Activated effector memory CD4-positive, alpha-beta T cell treated with anti-CD3 and anti-CD28 coated beads, Interleukin-2, amount 50 U/mL, for 16 hours (primary cell): ENCODE measurements around the gene EDEM1.

ENCODE experiments used
- DNase-seq: peaks from one replicate; pipeline ENCODE4 v3.0.0-alpha.2; 2020

The EDEM1 gene

DNA sequence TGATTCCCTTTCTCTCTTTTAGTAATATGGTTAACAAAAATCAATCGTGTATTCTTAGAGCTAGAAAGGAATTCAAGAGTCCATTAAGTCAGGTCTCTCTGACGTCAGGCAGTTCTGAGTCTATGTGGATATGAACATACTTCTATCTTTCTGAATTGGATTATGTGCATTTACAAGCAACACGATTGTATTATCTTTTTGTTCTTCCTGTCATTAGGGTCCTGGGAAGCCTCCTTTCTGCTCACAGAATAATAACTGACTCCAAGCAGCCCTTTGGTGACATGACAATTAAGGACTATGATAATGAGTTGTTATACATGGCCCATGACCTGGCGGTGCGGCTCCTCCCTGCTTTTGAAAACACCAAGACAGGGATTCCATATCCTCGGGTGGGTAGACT is 14.0 kb downstream of the EDEM1 start:
- no peak for DNase-seq

- DNase-seq = no peak
These were observed 14.7 kb downstream of the EDEM1 start for GRCh38 chr3:5202222-5202621.

DNA sequence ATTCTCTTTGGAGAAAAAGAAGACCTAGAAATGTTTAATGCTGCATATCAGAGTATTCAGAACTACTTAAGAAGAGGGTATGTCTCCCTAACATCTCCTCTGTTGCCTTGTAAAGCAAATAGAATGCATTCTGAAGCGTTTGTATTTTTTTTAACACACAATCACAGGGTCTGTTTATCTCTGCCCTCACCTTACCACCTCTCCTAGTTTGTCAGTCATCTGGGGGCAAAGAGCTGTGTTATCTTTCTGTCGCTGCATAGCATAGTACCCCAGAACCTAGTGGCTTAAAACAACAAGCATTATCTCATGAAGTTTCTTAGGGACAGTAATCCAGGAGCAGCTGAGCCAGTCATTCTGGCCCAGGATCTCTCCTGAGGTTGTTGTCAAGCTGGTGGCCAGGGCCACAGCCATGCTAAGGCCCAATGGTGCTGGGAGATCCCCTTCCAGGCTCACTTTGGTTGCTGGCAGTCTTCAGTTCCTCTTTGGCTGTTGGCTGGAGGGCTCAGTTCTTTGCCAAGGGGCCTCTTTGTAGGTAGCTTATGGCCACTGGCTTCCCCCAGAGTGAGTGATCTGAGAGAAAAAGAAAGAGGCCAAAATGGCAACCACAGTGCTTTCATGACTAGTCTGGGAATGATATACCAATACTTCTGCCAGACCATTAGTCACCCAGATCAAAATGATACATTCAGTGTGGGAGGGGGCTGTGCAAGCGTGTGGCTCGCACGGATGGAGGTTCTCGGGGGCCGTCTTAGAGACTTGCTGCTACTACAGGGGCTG is 17.8 kb downstream of the EDEM1 start:
- peak; percentile 68 for DNase-seq

GRCh38 chr3:5210926-5211325 is 23.4 kb downstream of the EDEM1 start:
- DNase-seq = no peak

GRCh38 chr3:5212628-5213573 is 25.4 kb downstream of the EDEM1 start:
- DNase-seq = no peak

- no peak for DNase-seq
These were observed 26.1 kb downstream of the EDEM1 start for GRCh38 chr3:5213574-5213966.

GRCh38 chr3:5214352-5214751 is 26.8 kb downstream of the EDEM1 start:
- no peak for DNase-seq

DNA sequence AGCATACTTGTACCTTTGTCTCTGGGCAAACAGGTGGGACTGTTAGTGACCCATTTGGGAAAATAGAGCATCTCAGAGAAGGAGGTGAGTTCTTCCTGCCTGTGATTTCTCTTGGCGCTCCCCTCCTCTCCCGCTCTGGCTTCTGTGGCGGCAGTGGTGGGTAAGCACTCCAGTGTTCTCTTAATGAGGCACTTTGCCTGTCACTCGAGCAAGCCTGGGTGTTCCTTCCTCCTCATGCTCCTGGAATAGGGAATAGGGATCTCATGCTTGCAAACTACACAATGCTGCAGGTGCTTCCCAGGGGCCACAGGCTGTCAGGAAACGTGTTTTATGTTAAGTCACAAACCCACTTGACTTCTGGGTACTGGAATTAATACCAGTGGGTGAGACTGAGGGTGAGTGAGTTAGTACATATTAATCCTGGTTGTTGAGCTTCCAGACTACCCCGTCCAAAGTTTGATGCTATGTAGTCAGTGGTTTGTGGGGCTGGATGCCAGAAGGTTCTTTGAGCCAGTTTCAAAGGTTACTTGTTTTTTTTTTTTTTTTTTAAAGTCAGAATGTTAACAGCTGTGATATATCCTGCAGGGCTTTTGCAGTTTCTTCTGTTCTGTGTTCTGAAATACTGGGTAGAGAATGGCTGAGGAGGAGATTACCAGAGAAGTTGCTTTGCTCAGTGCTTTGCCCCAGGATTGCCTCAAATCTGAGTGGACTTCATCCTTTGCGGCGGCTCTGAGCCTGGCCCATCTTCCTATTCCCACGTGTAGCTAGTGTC is 30.5 kb downstream of the EDEM1 start:
- DNase-seq = no peak

DNA sequence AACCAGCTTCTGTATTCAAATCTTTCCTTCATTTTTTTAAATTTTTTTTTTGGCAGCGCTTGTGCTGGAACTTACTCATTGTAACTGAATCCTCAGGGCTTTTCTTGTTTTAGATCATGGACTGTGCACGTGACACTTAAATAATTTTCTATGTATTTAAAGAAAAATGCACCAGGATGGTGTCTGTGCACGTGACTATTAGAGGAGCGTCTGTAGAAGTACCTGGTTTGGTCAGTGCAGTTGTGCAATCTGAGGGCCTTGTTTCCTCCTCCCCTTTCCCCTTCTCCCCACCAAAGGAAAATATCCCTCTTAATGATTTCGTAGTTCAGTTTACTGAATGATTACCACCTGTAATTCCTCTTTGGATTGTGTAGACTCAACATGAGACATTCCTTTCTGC is 31.3 kb downstream of the EDEM1 start:
- no peak for DNase-seq

DNA sequence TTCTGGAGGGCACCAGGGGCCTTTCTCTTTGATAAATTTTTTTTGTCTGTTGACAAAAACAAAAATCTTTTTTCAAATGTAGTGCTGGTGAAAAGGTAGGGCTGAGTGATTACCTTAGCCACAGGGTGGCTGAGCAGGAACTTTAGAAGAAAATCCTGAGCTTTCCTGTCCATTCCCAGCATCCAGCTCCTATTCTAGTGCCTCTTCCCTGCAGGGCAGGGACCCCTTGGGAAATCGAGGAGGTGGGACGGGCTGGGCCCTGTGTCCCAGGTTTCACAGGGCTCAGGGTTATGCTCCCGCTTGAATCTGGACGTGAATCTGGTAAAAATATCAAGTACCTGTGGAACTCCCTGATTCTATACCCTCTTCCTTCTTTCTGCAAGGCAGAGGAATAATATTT is 31.7 kb downstream of the EDEM1 start:
- no peak for DNase-seq

DNA sequence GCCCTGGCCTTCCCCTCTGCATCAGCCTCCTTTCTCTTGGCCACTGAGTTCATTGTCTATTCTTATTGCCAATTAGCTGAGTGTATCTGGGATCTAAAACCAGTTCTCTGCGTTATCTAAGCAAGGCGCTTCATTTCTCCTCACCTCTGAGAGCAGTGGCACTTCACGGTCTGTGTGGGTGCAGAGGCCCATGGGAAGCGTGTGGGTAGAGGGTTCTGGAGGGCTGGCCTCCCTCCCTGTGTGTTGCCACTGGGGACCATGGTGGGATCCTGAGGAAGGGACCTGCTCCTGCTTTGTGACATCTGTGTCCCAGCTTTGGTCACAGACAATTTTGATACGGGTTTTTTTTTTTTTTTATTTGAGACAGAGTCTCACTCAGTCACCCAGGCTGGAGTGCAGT is 32.7 kb downstream of the EDEM1 start:
- no peak for DNase-seq

DNA sequence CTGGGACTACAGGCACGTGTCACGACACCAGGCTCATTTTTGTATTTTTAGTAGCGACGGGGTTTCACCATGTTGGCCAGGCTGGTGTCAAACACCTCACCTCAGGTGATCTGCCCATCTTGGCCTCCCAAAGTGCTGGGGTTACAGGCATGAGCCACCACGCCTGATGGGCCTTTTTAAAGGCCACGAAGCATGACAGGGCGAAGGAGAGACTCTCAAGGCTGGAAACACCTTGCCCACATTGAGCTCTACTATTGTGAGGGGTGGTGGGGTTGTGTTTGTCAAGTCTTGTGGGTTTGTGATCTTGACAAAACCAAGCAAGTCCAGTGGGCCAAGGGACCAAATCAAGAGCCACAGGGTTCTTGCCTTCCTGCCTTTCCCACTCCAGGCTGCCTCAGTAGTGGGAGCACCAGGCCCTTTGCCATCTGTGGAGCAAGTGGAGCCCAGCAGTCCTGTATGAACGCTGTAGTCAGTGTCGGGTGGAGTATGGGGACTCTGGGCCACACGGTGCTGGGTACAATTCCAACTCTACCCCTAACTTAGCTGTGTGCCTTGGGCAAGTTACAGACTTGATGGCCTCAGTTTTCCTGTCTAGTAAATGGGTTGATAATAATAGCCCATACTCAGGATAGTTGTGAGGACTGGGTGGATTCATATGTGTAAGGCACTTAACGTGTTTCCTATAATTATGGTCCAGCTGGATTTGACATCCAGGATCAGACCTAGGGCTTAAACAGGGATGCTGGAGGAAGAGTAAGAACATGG is 33.3 kb downstream of the EDEM1 start:
- DNase-seq = no peak

- DNase-seq = no peak
These were observed 34.2 kb downstream of the EDEM1 start for GRCh38 chr3:5221701-5222100.

DNA sequence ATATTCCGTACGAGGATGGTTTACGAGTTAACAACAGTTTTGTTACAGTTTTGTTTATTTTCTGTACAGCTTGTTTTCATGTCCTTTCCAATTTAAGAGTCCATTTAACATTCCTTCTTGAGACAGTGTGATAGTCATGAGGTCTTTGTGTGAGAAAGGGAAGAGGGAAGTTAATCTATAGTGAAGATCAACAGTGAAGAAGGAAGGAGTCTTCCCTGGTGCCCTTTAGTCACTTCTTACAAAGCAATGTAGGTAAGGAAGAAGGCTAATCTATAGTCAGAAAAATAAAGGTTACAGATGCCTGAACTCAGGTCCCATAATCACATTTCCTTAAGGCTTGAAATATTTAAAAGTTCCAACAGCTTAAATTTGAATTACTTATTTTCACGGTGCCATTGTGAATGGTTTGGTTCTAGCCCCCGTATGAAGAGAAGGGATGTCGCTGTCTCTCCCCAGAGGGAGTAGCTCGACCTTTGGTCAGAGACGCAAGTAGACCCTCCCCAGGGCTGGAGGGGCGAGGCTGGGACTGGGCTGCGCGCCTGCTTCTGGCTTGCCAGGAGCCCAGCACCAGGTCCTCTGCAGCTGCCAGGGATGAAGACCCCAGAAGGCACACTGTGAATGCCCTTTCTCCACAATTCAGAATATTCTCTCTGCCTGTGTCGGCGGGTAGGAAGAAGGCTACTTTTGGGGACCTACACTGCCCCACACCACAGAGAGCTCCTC is 34.9 kb downstream of the EDEM1 start:
- DNase-seq = no peak

GRCh38 chr3:5226783-5227182 is 39.3 kb downstream of the EDEM1 start:
- no peak for DNase-seq

DNA sequence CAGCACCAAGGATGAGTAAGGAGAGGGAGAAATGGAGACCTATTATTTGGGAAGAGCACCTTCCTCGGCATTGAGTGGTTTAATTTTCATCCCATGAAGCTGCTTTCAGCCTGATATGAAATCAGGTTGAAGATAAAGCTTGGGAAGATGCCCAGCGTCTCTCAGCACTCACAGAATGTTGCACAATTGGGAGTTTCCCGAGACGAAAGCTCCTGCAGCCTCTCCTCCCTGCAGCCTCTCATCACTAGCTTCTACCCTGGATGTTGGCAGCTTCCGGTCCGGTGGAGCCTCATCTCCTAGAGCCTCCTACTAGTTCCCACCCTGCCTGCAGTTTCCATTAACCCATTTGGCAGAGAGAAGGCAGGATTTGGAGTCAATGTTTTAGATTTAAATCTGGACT is 40.3 kb downstream of the EDEM1 start:
- no peak for DNase-seq

DNA sequence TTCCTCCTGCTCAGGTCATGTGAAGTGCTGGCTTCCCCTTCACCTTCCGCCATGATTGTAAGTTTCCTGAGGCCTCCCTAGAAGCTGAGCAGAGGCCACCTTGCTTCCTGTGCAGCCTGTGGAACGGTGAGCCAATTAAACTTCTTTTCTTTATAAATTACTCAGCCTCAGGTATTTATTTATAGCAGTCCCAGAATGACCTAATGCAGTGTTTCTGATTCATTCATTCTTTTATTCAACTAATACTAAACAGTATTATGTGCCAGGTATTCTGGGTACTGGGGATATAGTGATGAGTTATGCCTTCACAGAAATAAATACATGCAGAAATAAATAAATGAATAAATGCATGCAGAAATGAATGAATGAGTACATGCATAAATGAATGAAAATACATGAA is 41.9 kb downstream of the EDEM1 start:
- no peak for DNase-seq

DNA sequence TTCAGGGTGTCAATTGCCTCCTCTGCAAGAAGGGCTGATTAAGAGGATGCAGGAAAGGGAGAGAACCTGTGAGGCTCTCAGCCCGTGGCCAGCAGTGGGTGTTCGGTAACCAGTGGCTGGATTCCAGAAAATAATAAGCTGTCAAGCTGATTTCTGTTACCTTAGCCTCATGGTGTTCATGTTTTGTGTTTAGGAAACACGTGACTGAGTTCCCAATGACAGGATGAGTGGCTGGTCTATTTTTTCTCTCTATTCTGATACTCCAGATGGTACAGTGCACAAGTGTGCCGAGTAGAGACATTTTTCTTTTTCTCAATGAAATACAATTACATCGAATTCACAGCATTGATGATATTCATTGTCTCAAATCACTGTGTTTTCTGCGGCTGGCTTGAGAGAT is 43.6 kb downstream of the EDEM1 start:
- no peak for DNase-seq

GRCh38 chr3:5231487-5231886 is 44.0 kb downstream of the EDEM1 start:
- no peak for DNase-seq

- DNase-seq = no peak
These were observed 45.1 kb downstream of the EDEM1 start for GRCh38 chr3:5232570-5232969.

DNA sequence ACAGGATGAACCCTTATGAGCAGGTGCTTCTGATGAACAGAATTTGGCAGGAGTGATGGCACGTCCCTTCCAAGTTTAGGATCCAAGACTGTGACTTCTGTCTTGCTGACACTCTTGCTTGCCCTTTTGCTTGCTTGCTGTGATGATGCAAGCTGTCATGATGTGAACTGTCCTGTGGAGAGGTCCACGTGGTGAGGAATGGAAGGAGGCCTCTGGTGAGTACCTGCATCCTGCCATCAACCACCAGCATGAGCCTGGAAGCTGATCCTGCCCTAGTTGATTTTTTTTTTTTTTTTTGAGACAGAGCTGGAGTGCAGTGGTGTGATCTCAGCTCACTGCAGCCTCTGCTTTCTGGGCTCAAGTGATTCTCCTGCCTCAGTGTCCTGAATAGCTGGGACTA is 45.5 kb downstream of the EDEM1 start:
- no peak for DNase-seq

GRCh38 chr3:5235655-5236054 is 48.1 kb downstream of the EDEM1 start:
- DNase-seq = no peak
